Measurements from ENCODE around the gene AMH.

AMH gene

DNA sequence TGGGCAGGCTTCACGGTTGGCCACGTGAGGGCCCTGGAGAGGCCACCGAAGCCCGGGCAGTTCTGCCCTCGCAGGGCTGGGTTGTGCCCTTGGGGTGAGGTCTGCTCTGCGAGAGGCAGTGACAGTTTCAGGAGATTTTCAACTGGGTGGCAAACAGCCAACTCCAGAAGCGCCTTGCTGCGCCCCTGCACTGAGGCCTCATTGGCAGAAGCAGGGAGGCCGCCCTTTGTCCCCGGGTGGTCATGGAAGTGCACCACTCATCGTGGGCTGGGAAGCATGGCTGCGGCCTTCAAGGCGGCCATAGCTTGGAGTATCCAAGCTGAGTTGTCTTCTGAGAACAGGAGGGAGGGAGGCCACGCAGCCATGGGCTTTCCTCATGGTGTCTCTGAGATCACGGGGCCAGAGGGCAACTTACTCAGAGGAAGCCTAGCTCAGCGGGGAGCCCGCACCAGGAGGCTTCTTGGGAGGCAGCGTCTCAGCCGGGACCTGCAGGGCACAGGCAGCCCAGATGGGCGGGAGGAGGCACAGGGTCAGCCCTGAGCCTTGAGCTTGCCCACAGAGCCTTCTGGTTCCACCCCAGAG, 27.8 kb upstream of the AMH start:
- no peak for DNase-seq (ENCODE audit: low read depth in 4 of 4, low spot score in 1 of 4)

DNA sequence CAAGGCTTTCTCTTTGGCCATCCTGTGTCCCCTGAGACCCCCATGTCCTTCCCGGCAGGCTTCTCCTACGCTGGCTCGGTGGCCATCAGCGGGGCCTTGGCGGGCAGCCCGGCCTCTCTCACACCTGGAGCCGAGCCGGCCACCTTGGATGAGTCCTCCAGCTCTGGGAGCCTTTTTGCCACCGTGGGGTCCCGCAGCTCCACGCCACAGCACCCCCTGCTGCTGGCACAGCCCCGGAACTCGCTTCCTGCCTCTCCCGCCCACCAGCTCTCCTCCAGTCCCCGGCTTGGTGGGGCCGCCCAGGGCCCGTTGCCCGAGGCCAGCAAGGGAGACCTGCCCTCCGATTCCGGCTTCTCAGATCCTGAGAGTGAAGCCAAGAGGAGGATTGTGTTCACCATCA, 27.2 kb upstream of the AMH start:
- DNase-seq (ENCODE audit: low read depth in 4 of 4, low spot score in 1 of 4) = no peak

DNA sequence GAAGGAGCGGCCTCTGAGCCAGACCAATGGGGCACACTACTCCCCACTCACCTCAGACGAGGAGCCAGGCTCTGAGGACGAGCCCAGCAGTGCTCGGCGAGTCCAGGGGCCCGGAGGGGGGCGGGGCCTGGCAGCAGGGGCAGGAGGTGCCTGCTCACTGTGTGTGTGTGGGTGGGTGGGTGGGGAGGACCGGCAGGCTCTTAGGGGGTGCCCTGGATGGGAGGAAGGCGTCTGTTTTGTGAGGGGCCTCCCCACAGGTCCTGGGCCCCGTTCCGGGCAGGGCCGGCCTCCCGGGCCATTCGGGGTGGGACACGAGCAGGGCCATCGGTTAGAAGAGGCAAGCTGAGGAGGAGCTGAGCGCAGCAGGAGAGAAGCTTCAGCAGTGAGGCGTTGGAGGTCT, 25.7 kb upstream of the AMH start:
- no peak for DNase-seq (ENCODE audit: low read depth in 4 of 4, low spot score in 1 of 4)

DNA sequence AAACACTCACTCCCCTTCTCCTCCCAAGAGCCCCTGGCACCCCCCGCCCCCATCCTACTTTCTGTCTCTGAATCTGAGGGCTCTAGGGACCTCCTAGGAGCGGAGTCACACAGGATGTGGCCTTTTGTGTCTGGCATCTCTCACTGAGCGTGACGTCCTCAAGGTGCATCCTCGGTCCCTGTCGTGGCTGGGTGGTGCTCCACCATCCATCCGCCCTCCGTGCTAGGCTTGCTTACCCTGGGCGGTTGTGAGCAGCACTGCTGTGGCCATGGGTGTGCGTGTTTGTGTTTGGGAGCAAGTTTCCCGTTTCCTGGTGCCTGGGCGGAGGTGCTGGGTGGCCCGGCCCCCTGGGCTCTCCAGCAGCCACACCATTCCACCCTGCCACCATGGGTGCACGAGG, 25.2 kb upstream of the AMH start:
- DNase-seq (ENCODE audit: low read depth in 4 of 4, low spot score in 1 of 4) = no peak

DNA sequence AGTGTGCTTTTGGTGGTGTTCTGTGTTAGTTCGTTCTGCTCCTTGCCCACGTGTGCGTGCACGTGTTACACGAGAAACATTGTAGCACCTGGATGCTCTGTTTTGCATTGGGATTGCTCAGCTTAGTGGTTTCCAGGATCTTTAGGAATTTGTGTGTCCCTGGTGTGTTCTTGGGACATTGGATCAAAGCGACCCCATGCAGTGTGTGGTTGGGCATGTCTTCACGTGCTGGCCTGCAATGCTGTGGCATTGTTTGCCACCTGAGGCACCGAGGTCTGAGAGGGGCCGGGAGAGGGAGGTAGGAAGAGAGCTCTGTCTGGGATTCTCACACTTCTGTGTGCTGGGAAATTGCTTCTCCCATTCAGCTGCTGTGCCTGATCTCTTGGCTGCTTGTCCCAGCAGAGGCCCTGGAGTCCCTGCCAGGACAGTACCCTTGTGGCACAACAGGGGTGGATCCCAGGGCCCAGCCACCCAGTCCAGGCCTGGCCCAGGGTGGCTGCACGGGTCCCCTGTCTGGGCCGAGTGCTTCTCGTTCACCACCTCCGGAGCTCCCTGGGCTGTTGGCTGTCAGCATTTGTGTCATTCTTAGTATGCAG, 24.3 kb upstream of the AMH start:
- DNase-seq (ENCODE audit: low read depth in 4 of 4, low spot score in 1 of 4) = no peak

DNA sequence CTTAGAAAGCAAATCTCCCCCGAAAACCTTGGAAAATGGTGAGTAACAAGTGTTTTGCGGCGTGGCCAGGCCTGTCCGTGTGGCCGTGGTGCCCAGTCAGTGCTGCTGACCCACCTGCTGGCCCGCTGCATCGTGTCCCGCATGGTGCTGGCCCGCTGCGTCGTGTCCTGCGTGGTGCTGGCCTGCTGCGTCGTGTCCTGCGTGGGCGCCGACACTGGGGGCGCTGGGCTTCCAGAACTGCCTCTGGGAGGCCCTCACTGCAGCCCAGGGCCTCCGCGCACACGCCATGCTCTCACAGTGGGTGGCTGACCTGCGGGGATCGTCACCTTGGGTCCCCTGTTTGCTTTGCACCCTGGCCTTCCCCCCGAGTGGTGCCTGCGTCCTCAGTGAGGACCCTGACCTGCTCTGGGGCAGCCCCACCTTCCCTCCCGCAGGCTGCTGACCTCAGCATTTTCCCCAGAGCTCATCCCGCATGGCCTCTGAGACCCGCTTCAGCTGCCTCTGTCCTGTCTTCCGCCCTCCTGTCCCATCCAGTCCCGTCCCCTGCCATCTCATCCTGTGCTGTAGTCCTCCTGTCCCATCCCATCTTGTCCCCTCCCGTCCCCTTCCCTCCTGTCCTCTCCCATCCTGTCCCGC, 23.6 kb upstream of the AMH start:
- DNase-seq (ENCODE audit: low read depth in 4 of 4, low spot score in 1 of 4) = no peak

DNA sequence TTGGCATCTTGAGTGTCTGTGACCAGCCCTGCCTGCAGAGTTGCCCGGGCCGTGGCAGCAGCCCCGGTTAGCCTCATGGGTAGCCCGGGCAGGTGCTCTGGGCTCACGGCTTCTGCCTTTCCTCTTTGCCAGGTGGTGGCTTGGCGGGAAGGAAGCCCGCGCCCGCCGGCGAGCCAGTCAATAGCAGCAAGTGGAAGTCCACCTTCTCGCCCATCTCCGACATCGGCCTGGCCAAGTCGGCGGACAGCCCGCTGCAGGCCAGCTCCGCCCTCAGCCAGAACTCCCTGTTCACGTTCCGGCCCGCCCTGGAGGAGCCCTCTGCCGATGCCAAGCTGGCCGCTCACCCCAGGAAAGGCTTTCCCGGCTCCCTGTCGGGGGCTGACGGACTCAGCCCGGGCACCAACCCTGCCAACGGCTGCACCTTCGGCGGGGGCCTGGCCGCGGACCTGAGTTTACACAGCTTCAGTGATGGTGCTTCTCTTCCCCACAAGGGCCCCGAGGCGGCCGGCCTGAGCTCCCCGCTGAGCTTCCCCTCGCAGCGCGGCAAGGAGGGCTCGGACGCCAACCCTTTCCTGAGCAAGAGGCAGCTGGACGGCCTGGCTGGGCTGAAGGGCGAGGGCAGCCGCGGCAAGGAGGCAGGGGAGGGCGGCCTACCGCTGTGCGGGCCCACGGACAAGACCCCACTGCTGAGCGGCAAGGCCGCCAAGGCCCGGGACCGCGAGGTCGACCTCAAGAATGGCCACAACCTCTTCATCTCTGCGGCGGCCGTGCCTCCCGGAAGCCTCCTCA, 22.9 kb upstream of the AMH start:
- DNase-seq (ENCODE audit: low read depth in 4 of 4, low spot score in 1 of 4) = no peak

DNA sequence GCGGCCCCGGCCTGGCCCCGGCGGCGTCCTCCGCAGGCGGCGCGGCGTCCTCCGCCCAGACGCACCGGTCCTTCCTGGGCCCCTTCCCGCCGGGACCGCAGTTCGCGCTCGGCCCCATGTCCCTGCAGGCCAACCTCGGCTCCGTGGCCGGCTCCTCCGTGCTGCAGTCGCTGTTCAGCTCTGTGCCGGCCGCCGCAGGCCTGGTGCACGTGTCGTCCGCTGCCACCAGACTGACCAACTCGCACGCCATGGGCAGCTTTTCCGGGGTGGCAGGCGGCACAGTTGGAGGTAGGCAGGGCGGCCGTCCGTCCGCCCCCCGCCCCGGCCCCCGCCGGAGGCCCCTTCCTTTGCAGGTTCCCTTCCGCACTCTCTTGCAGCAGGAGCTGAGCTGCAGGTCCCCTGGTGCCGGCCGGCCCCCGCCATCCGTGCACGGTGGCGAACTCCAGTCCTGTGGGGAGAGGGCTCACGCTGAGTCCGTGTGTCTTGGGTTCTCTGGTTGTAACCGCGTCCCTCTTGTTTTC, 22.2 kb upstream of the AMH start:
- no peak for DNase-seq (ENCODE audit: low read depth in 4 of 4, low spot score in 1 of 4)

DNA sequence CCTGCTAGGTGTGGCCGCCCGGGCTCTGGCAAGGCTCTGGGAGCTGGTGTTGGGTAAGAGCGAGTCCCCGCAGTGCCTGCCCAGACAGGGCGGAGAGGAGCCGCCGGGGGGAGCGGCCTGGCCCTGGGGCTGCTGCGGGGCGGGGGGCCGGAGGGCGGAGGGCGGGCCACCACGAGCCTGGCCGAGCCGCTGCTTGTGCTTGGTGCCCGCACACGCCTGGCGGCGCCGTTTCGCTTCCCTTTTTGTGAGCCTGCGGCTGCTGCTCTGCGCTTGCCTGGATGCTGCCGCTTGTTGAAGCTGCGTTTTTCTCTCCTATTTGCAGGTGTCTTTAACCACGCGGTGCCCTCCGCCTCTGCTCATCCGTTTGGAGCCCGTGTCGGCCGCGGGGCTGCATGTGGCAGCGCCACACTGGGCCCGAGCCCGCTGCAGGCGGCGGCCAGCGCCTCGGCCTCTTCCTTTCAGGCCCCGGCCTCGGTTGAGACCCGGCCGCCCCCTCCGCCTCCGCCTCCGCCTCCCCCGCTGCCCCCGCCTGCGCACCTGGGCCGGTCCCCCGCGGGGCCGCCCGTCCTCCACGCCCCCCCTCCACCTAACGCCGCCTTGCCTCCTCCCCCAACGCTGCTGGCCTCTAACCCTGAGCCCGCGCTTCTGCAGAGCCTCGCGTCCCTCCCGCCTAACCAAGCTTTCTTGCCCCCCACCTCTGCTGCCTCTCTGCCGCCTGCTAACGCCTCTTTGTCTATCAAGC, 21.5 kb upstream of the AMH start:
- no peak for DNase-seq (ENCODE audit: low read depth in 4 of 4, low spot score in 1 of 4)

DNA sequence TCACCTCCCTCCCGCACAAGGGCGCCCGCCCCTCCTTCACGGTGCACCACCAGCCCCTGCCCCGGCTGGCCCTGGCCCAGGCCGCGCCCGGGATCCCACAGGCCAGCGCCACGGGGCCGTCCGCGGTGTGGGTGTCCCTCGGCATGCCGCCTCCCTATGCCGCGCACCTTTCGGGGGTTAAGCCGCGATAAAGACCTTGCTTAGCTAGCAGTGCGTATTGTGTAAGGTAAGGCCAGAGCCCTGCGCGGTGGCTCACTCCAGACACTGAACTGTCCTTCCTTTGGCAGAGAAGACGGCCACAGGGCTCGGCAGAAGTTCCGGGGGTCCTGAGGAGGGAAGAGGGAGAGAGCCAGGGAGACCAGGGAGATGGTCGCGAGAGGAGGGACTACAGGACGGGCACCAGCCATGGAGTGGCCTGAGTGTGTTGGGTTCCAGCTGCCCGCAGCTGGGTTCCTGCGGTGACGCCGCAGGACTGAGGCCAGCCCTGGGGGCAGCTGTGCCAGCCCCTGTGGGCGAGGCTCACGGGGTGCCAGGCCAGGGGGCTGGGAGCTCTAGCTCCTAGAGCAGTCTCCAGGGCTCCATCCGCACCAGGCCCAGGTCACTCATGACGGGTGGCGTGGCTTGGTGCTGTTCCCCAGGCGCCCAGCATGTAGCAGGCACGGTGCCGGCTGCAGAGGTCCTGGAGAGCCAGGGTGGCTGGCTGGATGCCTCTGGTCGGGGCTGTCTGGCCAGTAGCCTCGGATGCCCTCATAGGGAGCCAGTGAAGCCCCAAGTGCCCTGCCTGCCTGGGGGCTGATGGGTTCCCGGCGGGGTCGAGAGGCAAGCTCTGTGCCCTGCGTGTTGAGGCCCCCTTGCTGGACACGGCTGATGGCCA, 20.7 kb upstream of the AMH start:
- no peak for DNase-seq (ENCODE audit: low read depth in 4 of 4, low spot score in 1 of 4)

DNA sequence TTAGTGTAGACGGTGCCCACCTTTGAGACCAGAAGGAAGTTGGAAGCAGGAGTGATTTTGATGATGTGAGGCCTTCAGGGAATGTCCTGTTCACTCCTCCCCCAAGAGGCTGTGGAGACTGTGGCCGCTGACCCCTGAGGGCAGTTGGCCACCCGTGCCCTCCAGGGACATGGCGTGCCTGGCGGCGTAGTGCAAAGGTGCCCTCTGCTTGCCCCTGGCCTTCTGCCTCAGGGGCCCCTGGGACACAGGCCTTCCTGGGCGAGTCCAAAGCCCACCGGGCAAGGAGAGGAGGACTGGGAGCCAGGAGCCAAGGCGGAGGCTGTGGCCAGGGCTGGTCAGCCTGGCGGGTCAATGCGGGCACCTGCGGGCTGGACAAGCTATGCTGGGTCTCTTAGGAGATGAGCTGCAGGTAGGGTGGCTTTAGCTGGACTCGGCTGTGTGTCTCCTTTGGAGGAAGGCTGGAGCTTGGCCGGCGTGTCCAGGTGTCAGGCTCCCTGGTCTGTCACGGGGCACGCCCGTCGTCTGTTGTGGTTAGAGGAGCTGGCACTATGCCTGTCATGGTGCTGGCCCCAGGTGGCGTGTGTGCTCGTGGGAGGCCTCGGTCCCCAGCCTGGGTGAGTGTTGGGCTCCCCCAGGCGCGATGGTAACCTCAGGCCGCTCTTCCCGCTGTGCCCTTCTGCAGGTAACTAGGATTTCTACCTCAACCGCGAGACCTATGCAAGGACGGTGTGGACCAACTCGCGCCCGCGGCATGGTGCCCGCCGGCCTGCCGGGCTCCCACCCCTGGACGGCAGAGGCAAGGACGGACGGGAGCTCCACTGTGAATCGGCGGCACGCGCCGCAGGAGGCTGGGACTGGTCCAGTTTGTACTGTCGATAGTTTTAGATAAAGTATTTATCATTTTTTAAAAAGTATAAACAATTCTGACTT, 19.8 kb upstream of the AMH start:
- DNase-seq (ENCODE audit: low read depth in 4 of 4, low spot score in 1 of 4) = no peak

DNA sequence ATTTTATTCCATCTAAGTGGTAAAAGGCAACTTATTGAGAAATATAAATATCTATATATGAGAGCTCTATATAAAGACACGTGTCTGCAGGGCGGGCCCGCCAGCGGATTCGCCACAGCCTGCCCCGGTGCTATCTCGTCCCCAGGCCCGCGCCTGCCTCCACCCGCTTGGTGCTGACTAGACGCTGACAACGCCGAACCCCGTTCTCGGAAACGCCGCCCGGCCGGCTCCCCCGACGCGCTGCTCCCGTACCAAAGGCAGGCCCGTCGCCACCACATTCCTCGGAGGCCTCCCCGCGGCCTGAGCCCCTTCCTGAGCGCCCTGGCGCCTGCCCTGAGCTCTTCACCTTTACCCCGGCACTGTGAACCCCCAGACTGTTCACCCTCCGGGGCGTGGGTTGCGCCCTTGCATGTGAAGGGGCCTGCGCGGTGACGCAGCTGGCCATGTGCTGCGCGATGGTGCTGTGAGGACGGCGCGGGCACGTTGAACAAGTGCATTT, 19.0 kb upstream of the AMH start:
- DNase-seq (ENCODE audit: low read depth in 4 of 4, low spot score in 1 of 4) = no peak

DNA sequence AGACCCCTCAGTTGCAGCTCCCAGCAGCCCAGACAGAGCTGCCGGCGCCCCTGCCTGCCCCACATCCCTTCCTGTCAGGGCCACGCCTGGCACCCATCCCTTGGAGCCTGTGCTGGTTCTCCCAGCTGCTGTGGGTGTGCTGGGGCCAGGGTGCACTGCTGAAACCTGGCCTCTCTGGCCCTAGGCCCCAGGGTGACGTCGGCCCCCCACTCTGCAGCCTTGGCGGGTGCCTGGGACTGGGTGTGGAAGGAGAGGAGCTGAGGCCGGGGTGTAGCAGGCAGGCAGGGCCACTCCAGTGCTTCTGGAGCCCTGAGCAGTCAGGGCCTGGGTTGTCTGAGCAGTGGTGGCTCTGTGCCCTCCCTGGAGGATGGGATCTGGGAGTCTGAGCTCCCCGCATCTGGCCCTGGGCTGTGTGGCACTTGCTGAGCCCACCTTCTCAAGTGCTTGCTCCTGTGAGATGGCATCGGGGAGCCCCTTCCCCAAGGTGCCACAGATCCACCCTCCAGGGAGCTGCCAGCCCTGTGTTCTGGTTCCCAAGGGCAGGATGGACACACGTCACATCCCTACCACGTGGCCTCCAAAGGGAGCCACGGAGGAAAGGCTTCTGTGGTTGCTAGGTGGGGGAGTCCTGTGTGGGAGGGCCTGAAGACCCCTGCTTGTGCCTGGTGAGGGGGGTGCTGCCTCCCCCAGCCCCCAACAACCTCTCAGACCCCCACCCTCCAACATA, 18.2 kb upstream of the AMH start:
- DNase-seq (ENCODE audit: low read depth in 4 of 4, low spot score in 1 of 4) = no peak

DNA sequence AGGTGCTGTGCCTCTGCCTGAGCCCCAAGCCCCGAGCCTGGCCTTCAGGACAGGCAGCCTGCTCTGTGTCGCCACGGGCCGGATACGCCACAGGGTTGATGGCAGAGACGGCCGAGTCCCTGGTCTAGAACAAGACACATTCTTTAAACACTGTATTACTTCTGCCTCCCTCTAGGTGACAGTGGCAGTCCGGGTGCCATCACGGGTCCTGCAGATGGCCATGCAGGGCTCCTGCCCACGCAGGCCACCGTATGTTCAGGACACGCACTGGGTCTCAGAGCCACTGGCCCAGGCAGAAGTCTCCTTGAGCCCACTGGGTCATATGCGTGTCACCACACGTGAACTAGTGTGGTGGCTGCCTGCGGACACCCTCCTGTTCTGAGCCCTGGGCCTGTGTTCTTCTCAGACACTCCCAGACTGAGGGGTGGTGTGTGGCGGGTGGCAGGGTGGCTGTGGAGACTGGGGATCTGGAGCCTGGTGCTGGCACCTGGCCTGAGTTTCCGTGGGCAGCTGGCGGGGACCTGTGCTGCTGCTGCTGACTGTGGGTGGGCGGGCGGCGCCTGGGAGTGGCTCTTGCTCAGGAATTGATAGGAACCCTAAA, 17.4 kb upstream of the AMH start:
- DNase-seq (ENCODE audit: low read depth in 4 of 4, low spot score in 1 of 4) = no peak

DNA sequence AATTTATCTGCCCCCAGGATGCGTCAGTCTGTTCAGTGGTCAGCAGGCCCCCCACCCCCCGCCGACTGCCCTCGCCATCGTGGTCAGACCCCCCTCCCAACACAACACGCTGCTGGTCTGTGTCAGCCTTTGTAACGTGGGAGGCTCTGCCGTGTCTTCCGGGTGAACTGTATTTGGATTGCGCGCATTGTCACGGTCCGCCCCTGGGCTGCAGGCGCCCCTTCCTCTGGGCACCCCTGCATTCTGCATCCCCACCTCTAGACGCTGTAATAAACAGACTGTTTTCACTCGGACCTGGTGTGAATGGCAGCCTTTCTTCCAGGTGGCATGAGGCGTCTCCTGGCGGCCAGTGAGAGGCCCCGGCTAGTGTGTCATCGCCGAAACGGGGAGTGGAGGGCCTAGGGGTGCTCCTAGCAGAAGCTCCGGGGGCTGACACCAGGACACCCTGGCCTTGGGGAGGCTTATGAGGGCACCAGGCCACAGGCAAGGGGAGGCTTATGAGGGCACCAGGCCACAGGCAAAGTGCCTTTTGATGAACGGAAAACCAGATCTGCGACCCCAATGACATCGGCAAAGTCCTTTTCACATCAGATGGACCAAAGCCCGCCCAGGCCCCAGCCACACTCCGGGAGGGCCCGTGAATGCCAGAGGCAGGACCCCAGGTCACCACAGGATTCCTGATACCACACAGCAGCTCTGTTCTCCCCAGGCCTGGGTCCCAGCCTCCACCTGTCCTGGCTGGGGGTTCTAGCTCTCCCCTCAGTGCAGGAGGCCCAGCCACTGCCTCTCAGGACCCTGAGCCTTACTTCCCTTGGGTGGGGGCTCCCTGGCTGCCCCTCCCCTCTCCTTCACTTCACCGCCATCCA, 16.6 kb upstream of the AMH start:
- DNase-seq (ENCODE audit: low read depth in 4 of 4, low spot score in 1 of 4) = no peak

DNA sequence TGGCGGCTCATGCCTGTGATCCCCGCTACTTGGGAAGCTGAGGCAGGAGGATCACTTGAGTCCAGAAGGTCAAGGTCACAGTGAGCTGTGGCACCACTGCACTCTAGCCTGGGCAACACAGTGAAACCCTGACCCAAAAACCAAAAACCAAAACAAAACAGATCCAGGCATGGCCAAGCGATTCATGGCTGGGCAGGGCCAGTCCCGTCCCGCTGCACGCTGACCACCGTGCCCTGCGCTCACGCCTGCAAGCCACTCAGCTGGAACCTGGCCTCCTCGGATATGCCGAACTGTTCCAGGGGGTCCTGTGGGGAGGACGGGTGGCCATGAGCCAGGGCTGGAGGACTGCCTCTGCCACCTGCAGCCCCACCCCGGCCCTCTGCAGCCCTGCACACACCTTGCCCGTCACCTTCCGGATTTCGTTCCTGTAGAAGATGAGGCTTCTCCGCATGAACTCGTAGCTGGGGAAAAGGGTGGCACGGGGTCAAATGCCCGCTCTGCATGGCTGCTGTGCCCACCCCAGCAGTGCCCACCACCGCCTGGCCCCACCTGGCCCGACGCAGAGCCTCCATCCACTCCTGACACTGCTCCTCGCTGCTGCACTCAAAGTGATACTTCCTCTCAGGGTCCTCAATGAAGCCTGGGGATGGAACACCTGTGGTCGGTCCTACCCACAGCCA, 15.4 kb upstream of the AMH start:
- DNase-seq (ENCODE audit: low read depth in 4 of 4, low spot score in 1 of 4) = no peak

DNA sequence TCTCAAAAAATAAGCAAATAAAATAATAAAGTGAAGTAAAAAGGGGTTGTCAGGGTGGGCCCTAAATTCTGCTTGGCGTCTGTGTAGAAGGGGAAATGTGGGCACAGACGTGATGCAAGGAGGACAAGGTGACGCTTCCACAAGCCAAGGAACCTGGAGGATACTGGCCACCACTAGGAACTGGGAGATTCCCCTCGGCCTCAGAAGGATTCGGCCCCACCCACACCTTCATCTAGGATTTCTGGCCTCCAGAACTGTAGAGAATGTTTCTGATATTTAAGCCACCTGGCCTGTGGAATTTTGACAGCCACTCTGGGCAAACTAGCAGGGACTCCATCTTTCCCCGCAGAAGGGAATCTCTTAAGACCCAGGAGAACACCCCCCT, 14.1 kb upstream of the AMH start:
- DNase-seq (ENCODE audit: low read depth in 4 of 4, low spot score in 1 of 4) = no peak
